GM06990 (cell line): ENCODE results near the gene MAGI2.

Experiments used
- DNase-seq: peaks from one replicate; pipeline ENCODE4 v3.0.0-alpha.2; 2011; ENCODE audit not compliant: insufficient read length; ENCODE audit errors: extremely low read depth
- H3K27me3 ChIP-seq: replicated peaks from 2 replicates; pipeline ENCODE4 v1.6.0; 2011; ENCODE audit warnings: low read length; ENCODE audit not compliant: control insufficient read depth, insufficient read depth
- H3K36me3 ChIP-seq: 2 replicates; pipeline ENCODE4 v1.5.1; 2011; ENCODE audit warnings: low read length; ENCODE audit not compliant: control insufficient read depth, insufficient read depth
- H3K4me3 ChIP-seq: replicated peaks from 2 replicates; pipeline ENCODE4 v1.5.1; 2011; ENCODE audit warnings: low read depth, mild to moderate bottlenecking, control low read depth, low read length
- CTCF ChIP-seq: IDR thresholded peaks from 2 replicates; pipeline ENCODE4 v1.5.1; 2011; ENCODE audit warnings: low read length, control low read depth, mild to moderate bottlenecking, inconsistent platforms; ENCODE audit not compliant: insufficient read depth, poor library complexity, severe bottlenecking

Gene MAGI2

GRCh38 chr7:79268730-79269129, 184.7 kb downstream of the MAGI2 start:
- H3K36me3 ChIP-seq, result no peaks in the 10 kb centered on the region
- H3K27me3 ChIP-seq, result no peaks in the 10 kb centered on the region
- TF ChIP-seq CTCF, result no peak
- H3K4me3 ChIP-seq, result no peak overlapping the region
- DNase-seq, result no peak

- DNase-seq, result no peak
- no peak overlapping the region for H3K4me3 ChIP-seq
- TF ChIP-seq CTCF, result no peak
- no peaks in the 10 kb centered on the region for H3K27me3 ChIP-seq
- H3K36me3 ChIP-seq, result no peaks in the 10 kb centered on the region
Observed at GRCh38 chr7:79258826-79259225, 194.6 kb downstream of the MAGI2 start.

GRCh38 chr7:79257959-79258358, 195.5 kb downstream of the MAGI2 start:
- Histone ChIP-seq H3K27me3 (no peaks in the 10 kb centered on the region), H3K36me3 (no peaks in the 10 kb centered on the region), H3K4me3 (no peak overlapping the region)
- TF ChIP-seq CTCF, result no peak
- DNase-seq, result no peak

GRCh38 chr7:79245623-79246249, 207.7 kb downstream of the MAGI2 start:
- Histone ChIP-seq H3K4me3 (no peak overlapping the region), H3K36me3 (no peaks in the 10 kb centered on the region), H3K27me3 (no peaks in the 10 kb centered on the region)
- DNase-seq, result no peak
- no peak for TF ChIP-seq CTCF

GRCh38 chr7:79244482-79244881, 209.0 kb downstream of the MAGI2 start:
- Histone ChIP-seq H3K4me3 (no peak overlapping the region), H3K27me3 (no peaks in the 10 kb centered on the region)
- DNase-seq, result no peak

More at GRCh38 chr7:79244482-79244881, 209.0 kb downstream of the MAGI2 start:
- TF ChIP-seq CTCF, result no peak
- no peaks in the 10 kb centered on the region for H3K36me3 ChIP-seq
